ENCODE measurements around the gene NGEF.

GRCh38 chr2:232885264-232885961 lies 127.6 kb downstream of the NGEF start:
- TF ChIP-seq SPI1 (IDR thresholded peaks at IDR 0.05; ENCODE audit: borderline replicate concordance, low read depth): no peak
- TF ChIP-seq, protein P1, sequence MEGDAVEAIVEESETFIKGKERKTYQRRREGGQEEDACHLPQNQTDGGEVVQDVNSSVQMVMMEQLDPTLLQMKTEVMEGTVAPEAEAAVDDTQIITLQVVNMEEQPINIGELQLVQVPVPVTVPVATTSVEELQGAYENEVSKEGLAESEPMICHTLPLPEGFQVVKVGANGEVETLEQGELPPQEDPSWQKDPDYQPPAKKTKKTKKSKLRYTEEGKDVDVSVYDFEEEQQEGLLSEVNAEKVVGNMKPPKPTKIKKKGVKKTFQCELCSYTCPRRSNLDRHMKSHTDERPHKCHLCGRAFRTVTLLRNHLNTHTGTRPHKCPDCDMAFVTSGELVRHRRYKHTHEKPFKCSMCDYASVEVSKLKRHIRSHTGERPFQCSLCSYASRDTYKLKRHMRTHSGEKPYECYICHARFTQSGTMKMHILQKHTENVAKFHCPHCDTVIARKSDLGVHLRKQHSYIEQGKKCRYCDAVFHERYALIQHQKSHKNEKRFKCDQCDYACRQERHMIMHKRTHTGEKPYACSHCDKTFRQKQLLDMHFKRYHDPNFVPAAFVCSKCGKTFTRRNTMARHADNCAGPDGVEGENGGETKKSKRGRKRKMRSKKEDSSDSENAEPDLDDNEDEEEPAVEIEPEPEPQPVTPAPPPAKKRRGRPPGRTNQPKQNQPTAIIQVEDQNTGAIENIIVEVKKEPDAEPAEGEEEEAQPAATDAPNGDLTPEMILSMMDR (IDR thresholded peaks at IDR 0.05; ENCODE audit: insufficient read depth, low read length): no peak
